ENCODE results near the gene CHRNA4.

DNA sequence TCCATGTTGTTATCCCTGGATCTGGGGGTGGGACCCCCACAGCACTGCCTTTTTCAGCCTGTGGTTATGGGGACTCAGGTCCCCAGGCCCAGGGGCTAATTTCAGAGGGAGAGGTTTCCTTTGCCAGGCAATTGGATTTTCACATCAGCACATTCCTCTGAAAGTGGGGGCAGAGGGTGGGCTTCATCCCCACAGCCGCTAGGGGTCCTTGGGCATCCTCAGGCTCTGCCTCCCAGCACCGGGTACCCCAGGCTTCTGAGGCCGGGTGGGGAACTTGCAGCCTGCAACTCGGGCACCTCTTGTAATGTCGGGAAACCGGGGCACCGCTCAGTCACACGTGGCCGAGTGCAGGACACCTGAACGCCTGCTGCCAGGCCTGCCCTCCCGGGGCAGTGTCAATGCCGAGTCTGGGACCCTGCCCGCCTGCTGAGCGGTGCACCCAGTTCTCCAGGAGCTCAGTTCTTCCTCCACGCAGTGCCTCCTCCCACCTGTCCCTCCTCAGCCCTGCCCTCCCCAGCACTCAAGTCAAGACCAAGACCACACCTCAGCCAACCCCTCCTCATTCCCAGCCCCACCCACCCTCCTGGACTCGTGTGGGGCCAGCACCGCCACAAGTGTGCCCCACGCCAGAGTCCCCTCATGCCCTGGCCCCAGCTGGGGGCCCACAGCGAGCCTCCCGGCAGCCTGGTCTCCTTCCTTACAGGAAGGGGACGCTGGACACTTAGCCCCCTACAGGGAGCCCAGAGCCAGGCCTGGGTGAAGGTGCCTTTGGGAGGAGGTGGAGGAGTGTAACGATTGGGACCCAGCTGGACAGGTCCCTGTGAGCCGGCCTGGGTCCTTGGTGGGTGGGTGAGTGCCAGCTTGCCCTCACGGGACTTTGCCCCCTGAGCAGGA, 8.8 kb upstream of the CHRNA4 start:
- no peak for TF ChIP-seq ZNF274 (IDR thresholded peaks at IDR 0.05; ENCODE audit: insufficient read depth, insufficient read length)
- no peak for TF ChIP-seq POLR2AphosphoS5 (IDR thresholded peaks at IDR 0.05; ENCODE audit: low read length)
- no peak for TF ChIP-seq SIN3A (IDR thresholded peaks at IDR 0.05; ENCODE audit: low read depth, low read length)
- no peak for TF ChIP-seq SMAD5 (IDR thresholded peaks at IDR 0.05; ENCODE audit: low read depth)
- TF ChIP-seq CREM (IDR thresholded peaks at IDR 0.05; ENCODE audit: low read depth) = no peak
- TF ChIP-seq, protein P1, sequence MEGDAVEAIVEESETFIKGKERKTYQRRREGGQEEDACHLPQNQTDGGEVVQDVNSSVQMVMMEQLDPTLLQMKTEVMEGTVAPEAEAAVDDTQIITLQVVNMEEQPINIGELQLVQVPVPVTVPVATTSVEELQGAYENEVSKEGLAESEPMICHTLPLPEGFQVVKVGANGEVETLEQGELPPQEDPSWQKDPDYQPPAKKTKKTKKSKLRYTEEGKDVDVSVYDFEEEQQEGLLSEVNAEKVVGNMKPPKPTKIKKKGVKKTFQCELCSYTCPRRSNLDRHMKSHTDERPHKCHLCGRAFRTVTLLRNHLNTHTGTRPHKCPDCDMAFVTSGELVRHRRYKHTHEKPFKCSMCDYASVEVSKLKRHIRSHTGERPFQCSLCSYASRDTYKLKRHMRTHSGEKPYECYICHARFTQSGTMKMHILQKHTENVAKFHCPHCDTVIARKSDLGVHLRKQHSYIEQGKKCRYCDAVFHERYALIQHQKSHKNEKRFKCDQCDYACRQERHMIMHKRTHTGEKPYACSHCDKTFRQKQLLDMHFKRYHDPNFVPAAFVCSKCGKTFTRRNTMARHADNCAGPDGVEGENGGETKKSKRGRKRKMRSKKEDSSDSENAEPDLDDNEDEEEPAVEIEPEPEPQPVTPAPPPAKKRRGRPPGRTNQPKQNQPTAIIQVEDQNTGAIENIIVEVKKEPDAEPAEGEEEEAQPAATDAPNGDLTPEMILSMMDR (IDR thresholded peaks at IDR 0.05 in 2 of 3, conservative IDR thresholded peaks at IDR 0.05 in 1 of 3; ENCODE audit: control insufficient read depth in 2 of 3, extremely low read depth in 1 of 3, insufficient read depth in 1 of 3, low read depth in 3 of 3, low read length in 3 of 3) = no peak
- no peak for TF ChIP-seq RAD21 (IDR thresholded peaks at IDR 0.05; ENCODE audit: insufficient read depth, low read depth, low read length)
- TF ChIP-seq IKZF2 (IDR thresholded peaks at IDR 0.05) = no peak
